Stimulated activated CD4-positive, alpha-beta T cell treated with anti-CD3 and anti-CD28 coated beads, Interleukin-4, amount 100 ng/mL, for 24 hours (primary cell): ENCODE data around the gene MMAA.
"Not testable (repeated sequence)": the region's sequence is repeated elsewhere in the genome, so short reads cannot be mapped to it uniquely, and the experiment has no call there.

Experiments
- DNase-seq: peaks from one replicate; pipeline ENCODE4 v3.0.0-alpha.2; 2020

Gene MMAA

GRCh38 chr4:145635630-145636029, 16.4 kb downstream of the MMAA start:
- no peak for DNase-seq

- DNase-seq, result no peak
Observed at GRCh38 chr4:145639186-145639698, 20.1 kb downstream of the MMAA start.

GRCh38 chr4:145640236-145640635, 21.1 kb downstream of the MMAA start:
- DNase-seq, result not testable (repeated sequence)

- DNase-seq, result no peak
Observed at GRCh38 chr4:145643295-145643694, 24.1 kb downstream of the MMAA start.

- DNase-seq, result no peak
Observed at GRCh38 chr4:145644699-145645098, 25.5 kb downstream of the MMAA start.

GRCh38 chr4:145656156-145656555, 37.0 kb downstream of the MMAA start:
- DNase-seq, result no peak

- DNase-seq, result no peak
Observed at GRCh38 chr4:145660064-145660463, 40.9 kb downstream of the MMAA start.

- DNase-seq, result no peak
Observed at GRCh38 chr4:145663194-145663593, 44.0 kb downstream of the MMAA start.

- DNase-seq, result no peak
Observed at GRCh38 chr4:145665773-145666172, 46.6 kb downstream of the MMAA start.

- DNase-seq, result no peak
Observed at GRCh38 chr4:145670422-145670821, 51.2 kb downstream of the MMAA start.

- no peak for DNase-seq
Observed at GRCh38 chr4:145679520-145679919, 60.3 kb downstream of the MMAA start.

- no peak for DNase-seq
Observed at GRCh38 chr4:145679991-145680455, 60.8 kb downstream of the MMAA start, which contains the start of gene C4orf51. Gene C4orf51 (plus strand): TSS chr4:145680146. CDS start chr4:145680204, 58 bp downstream.

- DNase-seq, result no peak
Observed at GRCh38 chr4:145680902-145681301, 61.7 kb downstream of the MMAA start.

- DNase-seq, result no peak
Observed at GRCh38 chr4:145681518-145681917, 62.3 kb downstream of the MMAA start.

GRCh38 chr4:145681956-145682355, 62.8 kb downstream of the MMAA start:
- DNase-seq, result no peak

- no peak for DNase-seq
Observed at GRCh38 chr4:145686991-145687390, 67.8 kb downstream of the MMAA start.

GRCh38 chr4:145690610-145691009, 71.4 kb downstream of the MMAA start:
- no peak for DNase-seq

- not testable (repeated sequence) for DNase-seq
Observed at GRCh38 chr4:145691416-145691815, 72.2 kb downstream of the MMAA start.

- no peak for DNase-seq
Observed at GRCh38 chr4:145694929-145695328, 75.7 kb downstream of the MMAA start.

- DNase-seq, result no peak
Observed at GRCh38 chr4:145697332-145697731, 78.1 kb downstream of the MMAA start.

- no peak for DNase-seq
Observed at GRCh38 chr4:145698507-145698906, 79.3 kb downstream of the MMAA start.

GRCh38 chr4:145703850-145704497, 84.8 kb downstream of the MMAA start:
- DNase-seq, result no peak

GRCh38 chr4:145709336-145709735, 90.2 kb downstream of the MMAA start:
- DNase-seq, result no peak
